ENCODE measurements around the gene SPATA21. TPM values are rescaled to one million over a fixed set of nuclear protein-coding genes. Genes with fewer than 3 reads are reported as not detected.

The SPATA21 gene
- total RNA-seq, 2 donors from 2014 or later = not detected

GRCh38 chr1:16433030-16433429 is 4.2 kb downstream of the SPATA21 start:
- intact Hi-C loops (cut with DNase I) = no loop called here
- no peak for DNase-seq (ENCODE audit: low spot score)

DNA sequence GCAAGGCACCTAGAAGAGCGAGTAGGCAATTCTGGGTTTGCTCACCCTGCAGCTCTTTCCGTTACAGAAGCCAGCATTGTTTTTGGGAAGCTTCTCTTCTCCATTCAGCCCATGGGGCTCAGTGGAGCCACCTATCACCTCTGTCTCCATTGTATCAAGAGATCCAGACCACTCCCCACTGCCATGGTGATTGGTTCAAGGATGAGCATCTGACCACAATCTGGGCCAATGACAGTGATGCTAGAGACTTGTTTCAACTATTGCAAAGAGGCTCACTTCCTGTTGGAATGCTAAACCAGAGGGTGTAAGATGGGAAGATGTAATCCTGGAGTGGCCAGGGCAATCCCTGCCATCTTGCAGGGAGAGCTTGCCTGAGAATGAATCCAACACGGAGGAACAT is 6.6 kb downstream of the SPATA21 start:
- DNase-seq (ENCODE audit: low spot score) = no peak

GRCh38 chr1:16425125-16426025 is 11.8 kb downstream of the SPATA21 start:
- no peak for DNase-seq (ENCODE audit: low spot score)
- intact Hi-C loops (cut with DNase I) = no loop called here

More for the DNA sequence above, 6.6 kb downstream of the SPATA21 start:
- intact Hi-C loops (cut with DNase I) = loop anchor here in 1 of 2 donors (2.0 kb wide), 1 partner anchor 58 kb away; no protein-coding TSS in a partner anchor

DNA sequence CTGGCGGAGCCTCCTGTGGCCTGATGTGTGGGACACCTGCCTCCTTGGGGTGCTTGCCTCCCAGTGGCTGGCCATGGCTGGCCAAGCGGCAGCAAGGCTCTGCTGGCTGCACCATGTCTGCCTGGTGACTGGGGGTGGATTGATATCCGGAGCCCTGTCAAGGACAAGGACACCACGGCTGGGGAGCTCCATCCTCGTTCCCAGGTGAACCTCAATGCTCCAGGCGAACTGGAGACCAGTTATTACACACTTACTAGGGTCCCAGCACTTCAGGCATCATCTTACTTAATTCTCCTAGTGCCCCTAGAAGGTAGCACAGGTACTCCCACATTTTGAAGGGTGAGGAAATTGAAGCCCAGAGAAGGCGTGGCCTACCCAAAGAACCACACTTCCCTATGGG is 15.2 kb downstream of the SPATA21 start:
- DNase-seq (ENCODE audit: low spot score) = no peak
- intact Hi-C loops (cut with DNase I) = no loop called here

DNA sequence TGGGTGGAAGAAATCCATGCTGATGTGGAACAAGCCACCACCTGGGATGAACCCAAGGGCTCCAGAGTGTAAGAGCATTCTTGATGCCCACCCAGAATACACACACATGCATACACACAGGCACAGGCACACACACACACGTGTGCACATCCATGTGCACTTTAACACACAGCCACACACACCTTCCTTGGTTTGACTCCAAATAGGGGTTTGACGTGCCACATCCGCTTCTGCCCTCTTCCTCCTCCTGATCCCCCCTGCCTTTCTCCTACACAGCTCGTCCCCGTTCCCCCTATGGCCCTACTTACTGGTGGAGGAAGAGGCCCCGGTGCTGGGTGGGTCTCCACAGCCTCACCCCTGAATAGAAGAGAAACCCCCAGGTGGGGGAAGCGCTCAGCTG is 16.0 kb downstream of the SPATA21 start:
- intact Hi-C loops (cut with DNase I) = no loop called here
- DNase-seq (ENCODE audit: low spot score) = no peak

DNA sequence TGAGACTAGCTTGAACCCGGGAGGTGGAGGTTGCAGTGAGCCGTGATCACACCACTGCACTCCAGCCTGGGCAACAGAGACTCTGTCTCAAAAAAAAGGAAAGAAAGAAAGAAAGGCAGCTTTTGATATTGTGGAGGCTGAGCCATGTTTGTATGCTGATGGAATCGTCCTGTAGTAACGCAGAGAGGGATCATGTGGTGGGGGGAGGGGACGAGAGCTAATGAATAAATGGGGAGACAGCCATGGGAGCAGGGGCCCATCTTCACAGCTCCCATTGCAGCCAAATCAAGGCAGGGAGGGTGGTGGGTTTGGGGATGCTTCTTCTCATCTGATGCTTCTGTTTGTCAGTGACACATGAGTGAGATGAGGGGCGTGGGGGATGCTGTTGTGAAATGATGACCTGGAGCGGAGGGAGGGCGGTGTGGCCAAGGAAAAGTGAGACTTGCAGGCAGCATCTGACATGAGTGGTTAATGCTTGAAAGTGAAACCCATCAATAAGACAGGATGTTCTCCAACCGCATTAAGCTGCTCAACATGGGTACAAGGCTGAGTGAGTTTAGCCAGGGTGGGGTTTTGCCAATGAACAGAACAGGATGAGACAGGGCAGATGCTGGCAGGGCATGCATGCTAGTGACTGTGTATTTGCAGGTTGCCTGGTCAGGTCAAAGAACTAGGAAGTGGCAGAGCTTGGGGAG is 16.7 kb downstream of the SPATA21 start:
- intact Hi-C loops (cut with DNase I) = loop anchor here in 1 of 2 donors (1.0 kb wide), 1 partner anchor 40 kb away; no protein-coding TSS in a partner anchor

DNA sequence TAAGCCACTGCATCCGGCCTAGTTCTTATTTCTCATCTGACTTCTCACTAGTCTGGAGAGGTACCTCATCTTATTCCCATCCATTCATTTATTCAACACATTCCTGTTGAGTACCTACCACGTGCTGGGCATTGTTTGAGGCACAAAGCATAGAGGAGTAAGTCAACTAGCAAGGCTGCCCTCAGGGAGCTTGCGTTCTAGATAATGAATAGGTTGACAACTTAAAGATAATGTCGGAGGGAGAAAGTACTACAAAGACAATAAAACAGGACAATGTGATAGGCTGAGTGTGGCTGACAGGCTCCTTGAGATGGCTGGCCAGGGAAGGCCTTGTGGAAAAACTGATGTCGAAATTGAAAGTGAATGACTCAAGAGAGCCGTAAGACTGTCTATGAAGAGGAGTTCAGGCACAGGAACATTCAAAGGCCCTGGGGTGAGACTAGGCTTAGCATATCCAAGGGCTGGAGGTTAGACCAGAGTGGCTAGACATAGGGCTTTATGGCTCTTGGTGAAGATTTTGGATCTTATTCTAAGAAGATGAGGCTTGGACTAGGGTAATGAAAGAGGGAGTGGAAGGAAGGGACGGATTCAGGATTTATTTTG is 18.3 kb downstream of the SPATA21 start:
- intact Hi-C loops (cut with DNase I) = no loop called here
- DNase-seq (ENCODE audit: low spot score) = no peak

More for the DNA sequence above, 16.7 kb downstream of the SPATA21 start:
- no peak for DNase-seq (ENCODE audit: low spot score)

DNA sequence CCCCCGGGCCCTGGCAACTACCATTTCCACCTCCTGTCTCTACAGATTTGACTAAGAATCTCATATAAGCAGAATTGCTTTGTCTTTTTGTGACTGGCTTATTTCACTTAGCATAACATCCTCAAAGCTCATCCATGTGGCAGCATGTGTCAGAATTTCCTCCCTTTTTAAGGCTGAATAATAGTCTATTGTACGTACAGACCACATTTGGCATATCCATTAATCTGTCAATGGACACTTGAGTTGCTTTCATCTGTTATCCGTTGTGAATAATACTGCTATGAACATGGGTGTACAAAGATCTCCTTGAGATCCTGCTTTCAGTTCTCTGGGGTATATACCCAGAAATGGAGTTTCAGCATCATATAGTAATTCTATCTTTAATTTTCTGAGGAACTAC is 24.0 kb downstream of the SPATA21 start:
- intact Hi-C loops (cut with DNase I) = no loop called here
- no peak for DNase-seq (ENCODE audit: low spot score)

DNA sequence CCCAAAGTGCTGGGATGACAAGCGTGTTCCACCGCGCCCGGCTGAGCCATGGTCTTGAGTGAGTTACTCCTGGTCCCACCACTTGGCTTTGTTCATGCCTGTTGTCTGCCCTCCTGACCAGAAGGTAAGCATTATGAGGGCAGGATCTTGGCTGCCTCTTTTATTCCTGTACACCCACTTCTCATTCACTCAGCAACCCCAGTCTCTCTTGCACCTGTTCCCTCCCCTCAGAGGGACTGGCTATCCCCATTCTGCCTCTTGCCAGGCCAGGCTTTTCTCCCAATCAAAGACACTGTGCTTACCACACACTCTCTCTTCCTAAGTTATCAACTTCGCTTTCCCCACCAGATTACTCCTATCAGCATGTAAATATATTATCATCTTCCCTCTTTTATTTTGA is 26.4 kb downstream of the SPATA21 start:
- intact Hi-C loops (cut with DNase I) = no loop called here
- DNase-seq (ENCODE audit: low spot score) = no peak

DNA sequence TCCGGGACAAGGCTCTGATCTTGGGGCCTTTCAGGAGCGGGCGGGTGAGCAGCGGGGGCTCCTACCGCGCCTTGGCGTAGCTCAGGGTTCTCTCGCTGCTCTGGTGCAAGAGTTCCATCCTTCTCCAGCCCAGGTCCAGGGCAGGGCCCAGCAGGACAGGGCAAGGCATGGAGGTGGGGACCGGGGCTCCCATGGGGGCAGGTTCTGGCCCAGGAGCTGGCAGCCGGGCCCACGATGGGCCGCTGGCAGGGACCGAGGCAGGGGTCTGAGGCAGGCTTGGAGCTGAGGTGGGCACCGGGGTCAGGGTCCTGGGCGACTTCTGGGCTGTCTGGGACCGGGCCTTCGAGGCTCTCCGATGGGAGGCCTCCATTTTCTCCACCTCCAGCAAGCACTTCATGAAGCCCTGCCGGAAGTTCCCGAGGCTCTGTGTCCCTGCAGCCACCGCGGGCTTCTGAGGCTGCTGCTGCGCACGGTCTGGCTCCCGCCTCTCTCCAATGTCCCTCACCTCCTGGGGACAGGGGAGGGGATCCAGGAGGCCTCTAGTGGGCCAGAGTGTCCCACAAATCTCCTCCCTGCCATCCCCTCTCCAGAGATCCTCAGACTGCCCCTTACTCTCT is 27.6 kb downstream of the SPATA21 start:
- DNase-seq (ENCODE audit: low spot score) = no peak
- intact Hi-C loops (cut with DNase I) = no loop called here

- intact Hi-C loops (cut with DNase I) = no loop called here
- DNase-seq (ENCODE audit: low spot score) = no peak
Measured at GRCh38 chr1:16406868-16407267, 30.4 kb downstream of the SPATA21 start.

- intact Hi-C loops (cut with DNase I) = no loop called here
- DNase-seq (ENCODE audit: low spot score) = no peak
Measured at GRCh38 chr1:16405441-16405840, 31.8 kb downstream of the SPATA21 start.

- intact Hi-C loops (cut with DNase I) = no loop called here
- no peak for DNase-seq (ENCODE audit: low spot score)
Measured at GRCh38 chr1:16402742-16403141, 34.5 kb downstream of the SPATA21 start.

DNA sequence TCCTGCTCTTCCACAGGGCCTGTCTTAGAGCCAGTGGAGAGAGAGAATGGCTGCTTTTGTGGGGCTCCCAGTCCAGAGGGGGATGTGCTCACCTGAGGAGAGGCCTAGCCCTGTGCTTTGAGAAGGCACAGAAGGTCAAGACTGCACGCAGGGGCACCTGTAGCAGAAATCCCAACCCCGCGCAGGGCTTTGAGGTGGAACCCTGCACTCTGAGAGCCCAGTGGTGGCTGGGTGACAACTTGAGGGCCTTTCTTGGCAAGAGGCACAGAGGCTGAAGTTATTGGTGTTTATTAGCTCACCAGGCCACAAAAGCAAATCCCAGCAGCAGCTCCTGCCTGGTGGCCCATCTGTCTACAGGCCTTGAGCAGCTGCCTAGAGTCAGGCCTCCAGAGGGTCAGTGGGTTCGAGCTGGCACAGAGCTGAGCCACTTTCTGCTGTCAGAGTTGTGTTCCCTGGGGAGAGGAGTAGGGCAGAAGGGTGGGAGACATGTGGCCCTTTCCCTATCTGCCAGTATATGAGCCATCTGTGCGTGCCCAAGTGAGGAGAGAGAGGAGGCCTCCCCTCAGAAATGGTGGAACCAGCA is 38.8 kb downstream of the SPATA21 start:
- no peak for DNase-seq (ENCODE audit: low spot score)
- intact Hi-C loops (cut with DNase I) = no loop called here

DNA sequence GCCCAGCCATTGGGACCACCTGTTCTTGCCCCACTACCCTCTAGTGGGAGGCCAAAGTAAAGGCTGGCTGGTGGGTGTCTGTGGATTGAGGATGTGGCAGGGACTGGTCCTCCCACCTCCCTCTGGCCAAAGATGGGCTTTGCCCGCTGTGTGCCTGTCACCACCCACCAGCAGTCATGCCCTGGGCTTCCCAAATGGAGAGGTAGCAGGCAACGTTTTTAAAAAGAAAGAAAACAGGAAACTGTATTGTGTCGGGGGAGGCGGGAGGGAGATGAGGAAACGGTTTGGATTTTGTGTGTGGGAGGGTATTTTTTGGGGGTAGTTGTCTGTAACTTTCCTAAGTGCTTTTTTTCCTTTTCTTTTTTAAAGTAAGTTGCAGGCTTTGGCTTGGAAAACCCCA is 40.1 kb downstream of the SPATA21 start:
- intact Hi-C loops (cut with DNase I) = no loop called here
- no peak for DNase-seq (ENCODE audit: low spot score)

DNA sequence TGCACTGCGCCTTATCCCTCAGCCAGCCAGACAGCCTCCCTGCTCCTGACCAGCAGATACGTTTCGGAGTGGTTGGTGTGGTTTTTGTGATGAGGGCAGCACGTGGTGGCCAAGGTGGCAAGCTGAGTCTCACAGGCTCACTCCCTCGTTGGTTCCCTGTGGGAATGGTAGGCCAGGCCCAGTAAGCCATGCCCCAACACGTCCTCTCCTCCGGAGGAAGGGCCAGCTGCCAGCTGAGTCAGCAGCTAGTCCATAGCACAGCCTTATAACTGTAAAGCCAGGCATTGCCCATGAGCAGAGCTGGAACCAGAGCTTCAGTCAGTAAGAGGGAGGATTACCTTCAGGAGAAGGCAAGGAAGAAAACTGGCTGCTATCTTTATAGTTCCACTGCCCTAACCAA is 40.6 kb downstream of the SPATA21 start:
- DNase-seq (ENCODE audit: low spot score) = no peak
- intact Hi-C loops (cut with DNase I) = no loop called here

GRCh38 chr1:16394977-16395376 is 42.2 kb downstream of the SPATA21 start:
- intact Hi-C loops (cut with DNase I) = no loop called here
- no peak for DNase-seq (ENCODE audit: low spot score)

DNA sequence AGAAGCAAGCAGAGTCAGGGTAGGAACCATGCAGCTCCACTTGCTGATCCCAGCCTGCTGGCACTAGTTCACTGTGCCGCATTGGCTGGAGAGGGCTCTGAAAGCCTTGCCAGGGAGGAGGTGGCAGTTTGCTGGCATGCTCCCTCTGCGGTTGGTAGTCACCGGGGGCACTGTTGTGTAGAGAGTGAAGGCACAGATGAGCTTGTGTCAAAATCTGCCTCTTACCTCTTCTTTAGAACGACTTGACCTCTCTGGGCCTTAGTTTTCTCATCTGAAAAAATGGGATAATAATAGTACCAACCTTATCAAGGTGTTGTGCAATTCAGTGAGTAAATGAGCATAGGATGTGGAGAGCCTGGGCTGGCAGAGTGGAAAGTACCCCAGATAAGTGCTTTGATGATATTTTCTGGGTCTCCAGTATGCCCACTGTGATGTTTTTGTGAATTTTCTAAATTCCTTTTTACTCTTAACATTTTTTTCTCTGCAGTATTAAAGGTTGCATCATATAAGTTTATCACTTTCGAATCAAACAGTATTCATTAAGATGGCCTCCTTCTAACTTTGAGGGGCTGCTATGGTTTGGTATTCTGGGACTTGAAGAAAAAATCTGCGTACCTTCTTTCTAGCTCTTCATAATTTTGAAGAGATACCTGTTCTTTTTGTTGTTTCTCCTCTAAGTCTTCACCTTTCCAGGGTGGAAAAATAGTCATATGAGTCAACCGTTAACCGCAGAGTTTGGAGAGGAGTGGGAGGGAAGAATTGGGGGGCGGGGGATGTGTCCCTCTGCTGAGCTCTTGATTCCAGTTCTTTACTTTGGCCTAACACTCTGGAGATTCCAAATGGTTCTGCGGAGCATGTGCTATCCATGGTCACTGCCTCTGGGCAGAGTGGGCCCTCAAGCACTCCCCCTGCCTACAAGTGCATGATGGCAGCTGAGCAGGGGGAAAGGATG is 43.4 kb downstream of the SPATA21 start:
- no peak for DNase-seq (ENCODE audit: low spot score)
- intact Hi-C loops (cut with DNase I) = no loop called here
